ENCODE data around the gene RTN4. TPM values are rescaled to one million over a fixed set of nuclear protein-coding genes. Genes with fewer than 3 reads are reported as not detected.

The RTN4 gene
- total RNA-seq, 1 donor from 2014 or later, result 106 TPM

- no peak for DNase-seq (ENCODE audit: low read depth)
- no peaks in the 10 kb centered on the region for H3K27me3 ChIP-seq (ENCODE audit: control insufficient read depth, insufficient read depth, low read length)
- no peak overlapping the region for H3K4me3 ChIP-seq (ENCODE audit: low read depth, low read length)
- H3K36me3 ChIP-seq (ENCODE audit: control insufficient read depth, insufficient read depth, low read length), result peaks cover 1% of the 10 kb centered on the region
- FAIRE-seq, result no peak
- no peak for TF ChIP-seq CTCF (IDR thresholded peaks at IDR 0.05; ENCODE audit: insufficient read depth, low read length, severe bottlenecking)
Measured at GRCh38 chr2:54986264-54986663, 64.0 kb downstream of the RTN4 start.

- DNase-seq (ENCODE audit: low read depth) (peak; percentile 72), FAIRE-seq (no peak)
- TF ChIP-seq CTCF (IDR thresholded peaks at IDR 0.05; ENCODE audit: insufficient read depth, low read length, severe bottlenecking), result no peak
- Histone ChIP-seq H3K4me3 (ENCODE audit: low read depth, low read length) (no peak overlapping the region), H3K36me3 (ENCODE audit: control insufficient read depth, insufficient read depth, low read length) (peaks cover 1% of the 10 kb centered on the region), H3K27me3 (ENCODE audit: control insufficient read depth, insufficient read depth, low read length) (no peaks in the 10 kb centered on the region)
Measured at GRCh38 chr2:54984476-54984875, 65.8 kb downstream of the RTN4 start.

- peaks cover 1% of the 10 kb centered on the region for H3K36me3 ChIP-seq (ENCODE audit: control insufficient read depth, insufficient read depth, low read length)
- no peak overlapping the region for H3K4me3 ChIP-seq (ENCODE audit: low read depth, low read length)
- DNase-seq (ENCODE audit: low read depth) (peak; percentile 88), FAIRE-seq (no peak)
- no peak for TF ChIP-seq CTCF (IDR thresholded peaks at IDR 0.05; ENCODE audit: insufficient read depth, low read length, severe bottlenecking)
- no peaks in the 10 kb centered on the region for H3K27me3 ChIP-seq (ENCODE audit: control insufficient read depth, insufficient read depth, low read length)
Measured at GRCh38 chr2:54983345-54984220, 66.7 kb downstream of the RTN4 start.

- DNase-seq (ENCODE audit: low read depth) (peak; percentile 36), FAIRE-seq (no peak)
- H3K4me3 ChIP-seq (ENCODE audit: low read depth, low read length), result no peak overlapping the region
- no peaks in the 10 kb centered on the region for H3K27me3 ChIP-seq (ENCODE audit: control insufficient read depth, insufficient read depth, low read length)
- H3K36me3 ChIP-seq (ENCODE audit: control insufficient read depth, insufficient read depth, low read length), result peaks cover 1% of the 10 kb centered on the region
- no peak for TF ChIP-seq CTCF (IDR thresholded peaks at IDR 0.05; ENCODE audit: insufficient read depth, low read length, severe bottlenecking)
Measured at GRCh38 chr2:54981385-54981784, 68.9 kb downstream of the RTN4 start.

GRCh38 chr2:54979321-54980044 lies 70.8 kb downstream of the RTN4 start:
- Histone ChIP-seq H3K36me3 (ENCODE audit: control insufficient read depth, insufficient read depth, low read length) (peaks cover 3% of the 10 kb centered on the region), H3K4me3 (ENCODE audit: low read depth, low read length) (no peak overlapping the region), H3K27me3 (ENCODE audit: control insufficient read depth, insufficient read depth, low read length) (no peaks in the 10 kb centered on the region)
- FAIRE-seq, result no peak
- DNase-seq (ENCODE audit: low read depth), result peak; percentile 72
- TF ChIP-seq CTCF (IDR thresholded peaks at IDR 0.05; ENCODE audit: insufficient read depth, low read length, severe bottlenecking), result no peak

Measured in bronchial epithelial cell (primary cell).